NCI-H2196 (cell line): Measurements from ENCODE around the gene GSTM5.
"Not testable (repeated sequence)": the region's sequence is repeated elsewhere in the genome, so short reads cannot be mapped to it uniquely, and the experiment has no call there.

Experiments used
- DNase-seq: peaks from one replicate; lab custom pipeline; 2025; ENCODE audit not compliant: unreplicated experiment; lab: John Stamatoyannopoulos, UW

Gene GSTM5

DNA sequence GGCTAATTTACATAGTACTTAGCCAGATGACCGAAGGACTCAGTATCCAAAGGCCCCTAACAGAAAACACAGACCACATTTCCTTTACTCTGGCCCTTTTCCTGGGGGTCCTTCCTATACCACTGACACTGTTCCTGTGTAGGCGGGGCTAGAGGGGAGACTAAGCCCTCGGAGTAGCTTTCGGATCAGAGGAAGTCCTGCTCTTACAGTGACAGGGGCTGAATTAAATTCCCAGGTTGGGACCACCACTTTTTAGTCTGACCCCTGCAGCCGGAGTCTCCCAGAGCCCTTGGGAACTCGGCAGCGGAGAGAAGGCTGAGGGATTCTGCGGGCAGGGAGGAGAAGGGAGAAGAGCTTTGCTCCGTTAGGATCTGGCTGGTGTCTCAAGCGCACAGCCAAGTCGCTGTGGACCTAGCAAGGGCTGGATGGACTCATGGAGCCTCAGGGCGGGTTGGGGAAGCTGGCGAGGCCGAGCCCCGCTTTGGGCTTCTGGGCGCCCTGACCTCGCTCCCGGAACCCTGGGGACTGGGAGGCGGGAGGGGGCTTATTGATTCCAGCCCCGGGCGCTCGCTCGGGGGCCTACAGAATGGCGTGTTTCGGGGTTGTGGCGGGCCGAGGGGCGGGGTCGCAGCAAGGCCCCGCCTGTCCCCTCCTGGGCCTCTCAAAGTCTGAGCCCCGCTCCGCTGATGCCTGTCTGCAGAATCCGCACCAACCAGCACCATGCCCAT, at the start of gene GSTM5:
TSS of gene GSTM5 (plus strand) at position 659 of the 728 bp plus-strand sequence. CDS start at position 721, 62 bp downstream.
- not testable (repeated sequence) for DNase-seq

- no peak for DNase-seq
Observed at GRCh38 chr1:109664671-109665070, 47.4 kb upstream of the GSTM5 start.

DNA sequence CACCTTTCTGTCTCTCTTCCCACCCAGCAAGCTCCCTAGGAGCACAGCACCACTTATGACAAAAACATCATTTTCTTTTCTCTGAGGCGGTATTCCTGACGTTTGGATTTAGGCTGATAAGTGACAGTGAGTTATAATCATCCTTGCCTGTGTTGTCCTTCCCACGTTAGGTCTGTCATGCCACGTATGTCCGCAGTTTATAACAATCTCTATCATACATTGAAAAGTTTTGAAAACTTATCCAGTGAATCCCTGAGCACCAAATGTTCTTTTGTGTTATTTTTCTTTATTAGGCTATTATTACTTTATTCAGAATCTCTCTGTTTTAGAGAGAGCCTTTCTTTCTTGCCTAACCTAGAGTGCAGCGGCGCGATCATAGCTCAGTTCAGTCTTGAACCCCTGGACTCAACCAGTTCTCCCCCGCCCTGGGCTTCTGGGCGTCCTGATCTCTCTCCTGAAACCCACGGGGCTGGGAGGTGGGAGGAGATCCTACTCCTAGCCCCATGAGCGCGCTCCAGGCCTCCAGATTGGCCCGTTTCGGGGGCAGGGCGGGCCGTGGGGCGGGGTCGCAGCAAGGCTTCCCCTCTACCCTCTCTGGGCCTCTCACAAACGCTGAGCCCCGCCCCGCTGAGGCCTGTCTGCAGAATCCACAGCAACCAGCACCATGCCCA, 44.5 kb upstream of the GSTM5 start, which contains the start of gene GSTM2:
TSS of gene GSTM2 (plus strand) at position 606 of the 671 bp plus-strand sequence. CDS start at position 665, 59 bp downstream.
- no peak for DNase-seq

- no peak for DNase-seq
Observed at GRCh38 chr1:109668123-109668775, 43.8 kb upstream of the GSTM5 start.

- DNase-seq: no peak
Observed at GRCh38 chr1:109669246-109669948, 42.7 kb upstream of the GSTM5 start.

- DNase-seq: not testable (repeated sequence)
Observed at GRCh38 chr1:109669949-109670302, 42.1 kb upstream of the GSTM5 start.

DNA sequence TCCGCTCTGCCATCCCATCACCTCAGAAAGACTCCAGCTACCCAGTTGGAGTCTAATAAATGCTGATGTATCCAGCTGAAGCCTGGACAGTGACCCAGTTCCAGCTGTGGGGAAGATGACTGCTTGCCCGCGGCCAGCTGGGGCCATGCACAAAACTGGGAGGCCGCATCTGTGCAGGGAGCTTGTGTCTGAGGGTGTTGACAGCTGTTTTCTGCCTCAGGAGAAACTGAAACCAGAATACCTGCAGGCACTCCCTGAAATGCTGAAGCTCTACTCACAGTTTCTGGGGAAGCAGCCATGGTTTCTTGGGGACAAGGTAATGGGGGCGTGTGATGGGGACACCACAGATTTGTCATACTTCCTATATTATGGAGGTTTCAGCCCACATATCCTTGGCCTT, 41.0 kb upstream of the GSTM5 start:
- DNase-seq: no peak

DNA sequence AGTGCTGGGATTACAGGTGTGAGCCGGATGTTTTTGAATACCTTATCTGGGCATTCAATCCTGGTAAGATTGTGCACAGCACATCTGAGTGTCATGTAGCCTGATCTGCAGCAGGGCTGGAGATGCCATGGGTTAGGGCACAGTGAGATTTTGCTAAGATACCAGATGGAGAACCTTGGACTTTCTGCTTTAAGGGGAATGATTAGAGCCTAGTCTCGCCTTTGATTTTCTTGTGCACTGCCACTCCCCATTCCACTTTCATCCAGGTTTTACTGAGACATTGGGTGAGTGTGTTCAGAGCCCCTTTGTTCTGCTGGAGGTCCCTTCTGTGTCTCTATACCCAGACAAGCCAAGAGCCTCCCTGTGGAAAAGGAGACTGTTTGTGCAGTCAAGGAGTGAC, 38.2 kb upstream of the GSTM5 start:
- not testable (repeated sequence) for DNase-seq

- DNase-seq: not testable (repeated sequence)
Observed at GRCh38 chr1:109676683-109677381, 35.2 kb upstream of the GSTM5 start.

DNA sequence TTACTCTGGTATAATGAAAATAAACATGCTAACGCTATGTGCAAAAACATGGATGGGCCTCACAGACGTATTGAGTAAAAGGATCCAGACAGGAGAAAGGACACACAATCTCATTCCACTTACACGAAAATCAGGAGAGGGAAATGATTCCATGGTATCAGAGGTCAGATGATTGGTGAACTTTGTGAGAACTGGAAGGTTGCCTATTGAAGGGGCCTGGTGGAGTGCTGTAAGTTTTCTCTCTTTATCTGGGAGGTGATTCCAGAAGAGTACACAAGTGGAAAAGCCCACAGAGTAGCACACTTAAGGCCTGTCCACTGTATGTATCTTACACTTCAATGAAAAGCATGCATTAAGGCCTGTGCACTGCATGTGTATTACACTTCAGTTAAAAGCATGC, 34.6 kb upstream of the GSTM5 start:
- DNase-seq: no peak

DNA sequence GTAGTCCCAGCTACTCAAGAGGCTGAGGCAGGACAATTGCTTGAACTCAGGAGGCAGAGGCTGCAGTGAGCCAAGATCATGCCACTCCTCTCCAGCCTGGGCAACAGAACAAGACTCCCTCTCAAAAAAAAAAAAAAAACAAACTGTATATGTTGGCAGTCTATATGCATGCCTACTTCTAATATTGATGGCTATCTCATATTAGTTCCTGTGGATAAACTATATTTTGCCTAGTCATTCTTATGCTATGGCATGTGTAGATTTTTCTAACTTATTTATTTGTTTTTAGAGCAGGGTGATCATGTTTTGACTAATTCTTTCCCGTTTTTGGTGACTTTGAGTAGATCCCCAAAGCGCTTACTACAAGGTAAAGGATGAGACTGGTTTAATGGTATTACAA, 33.4 kb upstream of the GSTM5 start:
- DNase-seq: not testable (repeated sequence)

DNA sequence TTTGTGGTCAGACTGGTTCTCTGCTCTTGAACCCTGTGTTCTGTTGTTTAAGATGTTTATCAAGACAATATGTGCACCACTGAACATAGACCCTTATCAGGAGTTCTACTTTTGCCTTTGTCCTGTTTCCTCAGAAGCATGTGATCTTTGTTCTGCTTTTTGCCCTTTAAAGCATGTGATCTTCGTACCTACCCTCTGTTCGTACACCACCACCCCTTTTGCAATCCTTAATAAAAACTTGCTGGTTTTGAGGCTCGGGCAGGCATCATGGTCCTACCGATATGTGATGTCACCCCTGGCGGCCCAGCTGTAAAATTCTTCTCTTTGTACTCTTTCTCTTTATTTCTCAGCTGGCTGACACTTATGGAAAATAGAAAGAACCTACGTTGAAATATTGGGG, 27.3 kb upstream of the GSTM5 start:
- not testable (repeated sequence) for DNase-seq

DNA sequence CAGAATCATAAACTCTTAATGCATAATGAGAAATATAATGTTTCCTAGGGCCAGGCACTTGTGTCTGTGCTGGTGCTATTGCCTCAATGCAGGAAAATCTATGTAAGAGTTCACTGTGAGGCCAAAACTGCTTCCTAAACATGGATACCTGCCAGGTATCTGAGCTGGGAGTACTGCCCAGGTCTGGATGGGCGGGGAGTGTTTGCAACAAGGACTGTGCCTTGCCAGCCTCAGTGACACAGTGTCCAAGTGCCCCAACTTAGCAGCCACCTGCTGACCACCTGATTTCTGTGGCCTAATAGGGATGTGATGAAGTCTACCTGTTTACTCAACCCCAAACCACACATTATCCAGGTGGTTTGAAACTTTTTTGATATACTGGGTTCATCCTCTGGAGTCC, 26.7 kb upstream of the GSTM5 start:
- not testable (repeated sequence) for DNase-seq

GRCh38 chr1:109685890-109686289, 26.2 kb upstream of the GSTM5 start:
- not testable (repeated sequence) for DNase-seq

DNA sequence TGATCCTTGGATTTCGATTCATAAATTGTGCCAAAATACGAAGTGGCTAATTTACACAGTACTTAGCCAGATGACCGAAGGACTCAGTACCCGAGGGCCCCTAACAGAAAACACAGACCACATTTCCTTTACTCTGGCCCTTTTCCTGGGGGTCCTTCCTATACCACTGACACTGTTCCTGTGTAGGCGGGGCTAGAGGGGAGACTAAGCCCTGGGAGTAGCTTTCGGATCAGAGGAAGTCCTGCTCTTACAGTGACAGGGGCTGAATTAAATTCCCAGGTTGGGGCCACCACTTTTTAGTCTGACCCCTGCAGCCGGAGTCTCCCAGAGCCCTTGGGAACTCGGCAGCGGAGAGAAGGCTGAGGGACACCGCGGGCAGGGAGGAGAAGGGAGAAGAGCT, 24.9 kb upstream of the GSTM5 start:
- DNase-seq: not testable (repeated sequence)

GRCh38 chr1:109687641-109688499, 24.2 kb upstream of the GSTM5 start, which contains the start of gene GSTM1:
Gene GSTM1 (plus strand): TSS chr1:109687817. CDS start chr1:109687874, 57 bp downstream.
- DNase-seq: no peak

GRCh38 chr1:109689844-109690405, 22.1 kb upstream of the GSTM5 start:
- DNase-seq: no peak

- no peak for DNase-seq
Observed at GRCh38 chr1:109691759-109692158, 20.3 kb upstream of the GSTM5 start.

GRCh38 chr1:109694400-109694799, 17.7 kb upstream of the GSTM5 start:
- not testable (repeated sequence) for DNase-seq
